Fibroblast of lung (primary cell): ENCODE measurements around the gene DLGAP1. TPM values are rescaled to one million over a fixed set of nuclear protein-coding genes. Genes with fewer than 3 reads are reported as not detected.
A peak's percentile ranks its signal among the peaks of the same experiment; 100 is the strongest.

ENCODE experiments used
- DNase-seq, 2 donors: peaks; one replicate each; pipeline versions ENCODE4 v3.0.0 to v3.0.0-alpha.2; 2010; ENCODE audit warnings: low read depth in 2 of 2
- H2AFZ ChIP-seq: 2 replicates; pipeline ENCODE4 v1.5.1; 2012; ENCODE audit warnings: low read length, control low read depth, inconsistent platforms
- H3K27ac ChIP-seq: 2 replicates; pipeline ENCODE4 v1.5.1; 2011; ENCODE audit warnings: low read length, control low read depth; ENCODE audit not compliant: insufficient read depth
- H3K27me3 ChIP-seq: 2 replicates; pipeline ENCODE4 v1.5.1; 2011; ENCODE audit warnings: mild to moderate bottlenecking, low read length; ENCODE audit not compliant: control insufficient read depth, insufficient read depth
- H3K36me3 ChIP-seq: 2 replicates; pipeline ENCODE4 v1.5.1; 2011; ENCODE audit warnings: low read length; ENCODE audit not compliant: control insufficient read depth, insufficient read depth
- H3K4me1 ChIP-seq: 2 replicates; pipeline ENCODE4 v1.5.1; 2011; ENCODE audit warnings: low read length; ENCODE audit not compliant: control insufficient read depth, insufficient read depth; ENCODE audit errors: extremely low read depth
- H3K4me2 ChIP-seq: 2 replicates; pipeline ENCODE4 v1.5.1; 2011; ENCODE audit warnings: low read length, control low read depth; ENCODE audit not compliant: insufficient read depth; ENCODE audit errors: extremely low read depth
- H3K4me3 ChIP-seq, 4 experiments: fragments of 200-600 bp in 1 of 4; sonication (generic) in 1 of 4; replicated peaks in 1 of 4; 2 replicates each; pipeline ENCODE4 v1.5.1; 2011 to 2016; ENCODE audit warnings: low read length in 4 of 4, low read depth in 3 of 4, mild to moderate bottlenecking in 3 of 4, control low read depth in 2 of 4, inconsistent platforms in 1 of 4, mixed read lengths in 1 of 4; ENCODE audit not compliant: insufficient read depth in 1 of 4; ENCODE audit errors: control extremely low read depth in 1 of 4
- H3K79me2 ChIP-seq: 2 replicates; pipeline ENCODE4 v1.5.1; 2012; ENCODE audit warnings: mild to moderate bottlenecking, low read length, inconsistent platforms; ENCODE audit not compliant: control insufficient read depth, insufficient read depth
- H3K9ac ChIP-seq: 2 replicates; pipeline ENCODE4 v1.5.1; 2011; ENCODE audit warnings: mild to moderate bottlenecking, low read length, control low read depth; ENCODE audit not compliant: insufficient read depth
- H3K9me3 ChIP-seq: 2 replicates; pipeline ENCODE4 v1.5.1; 2012; ENCODE audit warnings: low read depth, low read length; ENCODE audit not compliant: control insufficient read depth, insufficient read depth
- H4K20me1 ChIP-seq: 2 replicates; pipeline ENCODE4 v1.5.1; 2011; ENCODE audit warnings: low read length; ENCODE audit not compliant: control insufficient read depth, insufficient read depth; ENCODE audit errors: extremely low read depth
- CTCF ChIP-seq, 2 donors: IDR thresholded peaks in 1 of 2; conservative IDR thresholded peaks in 1 of 2; 1 replicate in 1 of 2; 2 replicates in 1 of 2; pipeline ENCODE4 v1.5.1; 2011 to 2012; ENCODE audit warnings: low read length in 2 of 2, control low read depth in 1 of 2, inconsistent platforms in 1 of 2, low read depth in 1 of 2, mild to moderate bottlenecking in 1 of 2
- EZH2 ChIP-seq: IDR thresholded peaks from 2 replicates; pipeline ENCODE4 v1.5.1; 2012; ENCODE audit warnings: low read length, control low read depth, mild to moderate bottlenecking; ENCODE audit errors: missing control alignments
- polyA plus RNA-seq, 2 donors: library from polyadenylated mRNA; depleted of rRNA in 1 of 2; stranded (reverse) in 1 of 2; unstranded in 1 of 2; fragments of >200 nt; gene quantifications; 2 replicates each; pipeline ENCODE4 v1.2.1, GENCODE V29; 2011 to 2012; ENCODE audit warnings: missing spikeins in 1 of 2
- total RNA-seq: library from RNA; depleted of rRNA; stranded (reverse); fragments of >200 nt; gene quantifications from 2 replicates; pipeline ENCODE4 v1.2.1, GENCODE V29; 2014

Gene DLGAP1
- total and polyA plus RNA-seq, 2 donors (not counting 1 experiment from before 2014, with no cell fraction given): 0.16 to 0.17 TPM

DNA sequence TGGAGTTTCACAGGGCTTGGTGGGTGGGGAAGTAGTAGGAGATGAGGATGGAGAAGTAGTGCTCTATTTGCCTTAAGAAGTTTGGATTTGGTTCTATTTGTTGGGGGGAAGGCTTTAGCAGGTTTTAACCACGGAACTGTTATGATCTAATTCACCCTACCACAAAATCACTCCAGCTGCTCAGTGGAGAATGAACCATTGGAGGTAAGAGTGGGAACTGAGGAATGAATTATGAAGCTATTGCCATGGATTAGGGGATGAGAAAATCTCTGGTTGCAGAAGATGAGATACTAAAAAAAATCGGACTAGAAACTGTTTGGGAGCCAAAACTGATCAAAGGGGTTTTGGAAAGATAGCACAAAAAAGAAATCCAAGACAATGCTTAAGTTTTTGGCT, 488.9 kb downstream of the DLGAP1 start:
- H2AFZ ChIP-seq: no peak overlapping the region
- no peak overlapping the region for H3K4me3 ChIP-seq

DNA sequence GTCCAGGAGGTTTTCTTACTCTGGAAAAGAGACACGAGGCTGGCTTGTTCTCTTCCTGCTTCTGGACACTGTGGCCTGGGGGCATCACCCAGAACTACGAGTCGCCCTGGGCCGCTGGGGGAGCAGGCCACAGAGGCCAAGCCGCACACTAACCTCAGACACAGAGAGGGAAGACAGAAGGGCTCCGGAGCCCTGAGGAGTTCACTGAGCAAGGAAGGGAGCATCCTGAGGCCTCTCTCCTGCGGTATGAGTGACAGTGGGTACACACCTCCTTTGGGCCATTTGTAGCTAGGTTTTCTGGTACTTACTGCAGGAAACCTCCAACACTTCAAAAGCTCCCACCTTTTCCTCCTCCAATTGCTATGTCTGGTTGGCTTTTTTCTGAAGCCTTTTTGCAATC, 494.1 kb downstream of the DLGAP1 start:
- no peaks in the 10 kb centered on the region for H3K9me3 ChIP-seq
- no peaks in the 10 kb centered on the region for H3K79me2 ChIP-seq

More for the DNA sequence above, 488.9 kb downstream of the DLGAP1 start:
- H3K9me3 ChIP-seq: no peaks in the 10 kb centered on the region
- no peaks in the 10 kb centered on the region for H3K79me2 ChIP-seq
- no peaks in the 10 kb centered on the region for H3K4me1 ChIP-seq
- H3K36me3 ChIP-seq: no peaks in the 10 kb centered on the region
- H3K4me2 ChIP-seq: no peak overlapping the region
- no peak overlapping the region for H3K27ac ChIP-seq
- no peak overlapping the region for H3K9ac ChIP-seq
- no peaks in the 10 kb centered on the region for H4K20me1 ChIP-seq
- H3K27me3 ChIP-seq: no peaks in the 10 kb centered on the region
- DNase-seq: peak in 1 of 2 donors; percentile 32
- no peak for TF ChIP-seq CTCF (conservative IDR thresholded peaks at IDR 0.05 in 1 of 2, IDR thresholded peaks at IDR 0.05 in 1 of 2; ENCODE audit: low read depth in 1 of 2, low read length in 2 of 2)
- TF ChIP-seq EZH2: no peak

DNA sequence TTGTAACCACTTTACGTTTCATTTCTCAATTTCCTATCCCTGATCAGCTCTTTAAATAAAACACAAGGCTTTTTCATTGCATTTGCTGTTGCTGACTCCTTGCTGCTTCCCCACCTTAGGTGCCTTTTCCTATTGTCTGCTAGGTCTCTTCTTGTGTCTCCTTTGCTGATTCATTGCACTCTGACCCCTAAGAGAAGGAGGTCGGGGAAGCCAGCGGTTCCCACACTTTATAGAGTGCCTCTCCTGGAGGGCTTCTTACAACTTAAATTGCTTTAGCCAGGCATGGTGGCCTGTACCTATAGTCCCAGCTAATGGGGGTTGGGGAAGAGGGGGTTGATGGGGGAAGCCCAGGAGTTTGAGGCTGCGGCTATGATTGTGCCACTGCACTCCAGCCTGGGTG, 495.0 kb downstream of the DLGAP1 start:
- Histone ChIP-seq H3K79me2 (no peaks in the 10 kb centered on the region), H2AFZ (no peak overlapping the region), H3K9me3 (no peaks in the 10 kb centered on the region), H3K4me3 (no peak overlapping the region), H3K4me2 (no peak overlapping the region), H3K4me1 (no peaks in the 10 kb centered on the region), H3K27ac (no peak overlapping the region), H3K27me3 (no peaks in the 10 kb centered on the region), H3K36me3 (no peaks in the 10 kb centered on the region), H4K20me1 (no peaks in the 10 kb centered on the region), H3K9ac (no peak overlapping the region)
- TF ChIP-seq EZH2: no peak
- TF ChIP-seq CTCF (conservative IDR thresholded peaks at IDR 0.05 in 1 of 2, IDR thresholded peaks at IDR 0.05 in 1 of 2; ENCODE audit: low read depth in 1 of 2, low read length in 2 of 2): no peak
- DNase-seq: no peak

More for the DNA sequence above, 494.1 kb downstream of the DLGAP1 start:
- Histone ChIP-seq H2AFZ (no peak overlapping the region), H3K4me3 (no peak overlapping the region), H3K27ac (no peak overlapping the region), H3K4me1 (no peaks in the 10 kb centered on the region), H4K20me1 (no peaks in the 10 kb centered on the region), H3K9ac (no peak overlapping the region), H3K4me2 (no peak overlapping the region), H3K27me3 (no peaks in the 10 kb centered on the region), H3K36me3 (no peaks in the 10 kb centered on the region)
- no peak for DNase-seq
- TF ChIP-seq EZH2 (no peak), CTCF (conservative IDR thresholded peaks at IDR 0.05 in 1 of 2, IDR thresholded peaks at IDR 0.05 in 1 of 2; ENCODE audit: low read depth in 1 of 2, low read length in 2 of 2) (no peak)
